ENCODE measurements around the gene ZNF827. TPM values are rescaled to one million over a fixed set of nuclear protein-coding genes. Genes with fewer than 3 reads are reported as not detected.

The ZNF827 gene
- total and polyA plus RNA-seq, 2 of the 13 experiments (the other 11 are each of a cell fraction or from before 2014, with no cell fraction given) = 2.8 TPM

- 95% methylated on average over 2 of the region's 2 CpGs for WGBS (ENCODE audit: low lambda C conversion rate)
- BruUV-seq (replicated peaks) = no TSS peak
- intact Hi-C loops (cut with micrococcal nuclease; ENCODE audit: unreplicated experiment) = no loop called here
Measured at GRCh38 chr4:145772347-145772746, 166.3 kb downstream of the ZNF827 start.

GRCh38 chr4:145770124-145770523 is 168.5 kb downstream of the ZNF827 start:
- in situ Hi-C loops (cut with HindIII; ENCODE audit: extremely low pct_ligation_motif_present, low pct_unique_long_range_greater_than_20kb) (no loop called here), intact Hi-C loops (cut with micrococcal nuclease; ENCODE audit: unreplicated experiment) (no loop called here)
- Histone ChIP-seq H3K27ac (ENCODE audit: extremely low read length, insufficient read depth, low read length) (no peak overlapping the region), H3K27me3 (ENCODE audit: control insufficient read depth in 1 of 2, insufficient read depth in 2 of 2, low read length in 2 of 2) (no peaks in the 10 kb centered on the region; a peak in 1 of 5 replicates), H3K4me1 (ENCODE audit: insufficient read depth, low read length) (no peaks in the 10 kb centered on the region), H3K4me3 (replicated peaks in 1 of 3; ENCODE audit: insufficient read depth in 1 of 3, low read depth in 2 of 3, low read length in 3 of 3) (no peak overlapping the region), H3K9me3 (ENCODE audit: low read length) (no peaks in the 10 kb centered on the region), H3K4me2 (ENCODE audit: low read depth, low read length) (no peak overlapping the region), H4K20me1 (ENCODE audit: insufficient read depth, low read length) (no peaks in the 10 kb centered on the region), H3K36me3 (replicated peaks in 1 of 2; ENCODE audit: control insufficient read depth in 1 of 2, insufficient read depth in 2 of 2, low read length in 2 of 2) (peaks cover 7 to 32% of the 10 kb centered on the region in 2 experiments; a peak in 3 of 5 replicates), H3K79me2 (ENCODE audit: insufficient read depth, low read length) (no peaks in the 10 kb centered on the region), H3K9ac (ENCODE audit: insufficient read depth, low read depth, low read length) (no peak overlapping the region), H2AFZ (ENCODE audit: low read length) (no peak overlapping the region)
- BruUV-seq (replicated peaks) = no TSS peak
- ChIA-PET CTCF (ENCODE audit: low intra/inter-chr PET ratio, low total read pairs) (no interaction called here), POLR2A (no interaction called here)
- FAIRE-seq (no peak), ATAC-seq (no peak), DNase-seq (ENCODE audit: low spot score) (no peak)
- 96% methylated on average over 4 of the region's 4 CpGs for WGBS (ENCODE audit: low lambda C conversion rate)
- no peak for TF ChIP-seq ZNF841 (CRISPR knock-in tag; IDR thresholded peaks at IDR 0.05; ENCODE audit: borderline replicate concordance)
- TF ChIP-seq ETV6 (CRISPR knock-in tag; conservative IDR thresholded peaks at IDR 0.05) = no peak
- no peak for TF ChIP-seq SAP130 (CRISPR knock-in tag; IDR thresholded peaks at IDR 0.05; ENCODE audit: low read depth)
- no peak for TF ChIP-seq ARID3A (IDR thresholded peaks at IDR 0.05; ENCODE audit: low read depth, low read length)
- no peak for TF ChIP-seq XBP1 (CRISPR knock-in tag; IDR thresholded peaks at IDR 0.05)
- no peak for TF ChIP-seq CSRNP2 (CRISPR knock-in tag; conservative IDR thresholded peaks at IDR 0.05; ENCODE audit: low read depth)
- TF ChIP-seq ZNF33A (CRISPR knock-in tag; IDR thresholded peaks at IDR 0.05; ENCODE audit: borderline replicate concordance) = no peak
- TF ChIP-seq MAFG (CRISPR knock-in tag; IDR thresholded peaks at IDR 0.05) = no peak
- no peak for TF ChIP-seq ESRRA (CRISPR knock-in tag; IDR thresholded peaks at IDR 0.05; ENCODE audit: low read depth)
- no peak for TF ChIP-seq ZNF564 (CRISPR knock-in tag; IDR thresholded peaks at IDR 0.05)
- TF ChIP-seq HDAC2 (CRISPR knock-in tag; IDR thresholded peaks at IDR 0.05) = no peak

More at GRCh38 chr4:145772347-145772746, 166.3 kb downstream of the ZNF827 start:
- H3K4me3 ChIP-seq (replicated peaks in 1 of 3; ENCODE audit: insufficient read depth in 1 of 3, low read depth in 2 of 3, low read length in 3 of 3) = no peak overlapping the region
- H3K4me1 ChIP-seq (ENCODE audit: insufficient read depth, low read length) = no peaks in the 10 kb centered on the region
- no peak for FAIRE-seq
- H3K27me3 ChIP-seq (ENCODE audit: control insufficient read depth in 1 of 2, insufficient read depth in 2 of 2, low read length in 2 of 2) = no peaks in the 10 kb centered on the region
- H3K9me3 ChIP-seq (ENCODE audit: low read length) = no peaks in the 10 kb centered on the region
- no peaks in the 10 kb centered on the region for H3K79me2 ChIP-seq (ENCODE audit: insufficient read depth, low read length)
- no peak for DNase-seq (ENCODE audit: low spot score)
- no peak overlapping the region for H3K4me2 ChIP-seq (ENCODE audit: low read depth, low read length)
- no peak overlapping the region for H3K27ac ChIP-seq (ENCODE audit: extremely low read length, insufficient read depth, low read length)
- H2AFZ ChIP-seq (ENCODE audit: low read length) = no peak overlapping the region
- ChIA-PET CTCF (ENCODE audit: low intra/inter-chr PET ratio, low total read pairs) (no interaction called here), POLR2A (no interaction called here)
- H3K36me3 ChIP-seq (replicated peaks in 1 of 2; ENCODE audit: control insufficient read depth in 1 of 2, insufficient read depth in 2 of 2, low read length in 2 of 2) = peaks cover 8 to 34% of the 10 kb centered on the region in 2 experiments; a peak in 4 of 5 replicates
- no peak for TF ChIP-seq MAF1 (CRISPR knock-in tag; IDR thresholded peaks at IDR 0.05; ENCODE audit: borderline replicate concordance)
- no peak for TF ChIP-seq ZNF710 (CRISPR knock-in tag; IDR thresholded peaks at IDR 0.05; ENCODE audit: borderline replicate concordance)
- in situ Hi-C loops (cut with HindIII; ENCODE audit: extremely low pct_ligation_motif_present, low pct_unique_long_range_greater_than_20kb) = no loop called here
- no peak overlapping the region for H3K9ac ChIP-seq (ENCODE audit: insufficient read depth, low read depth, low read length)
- no peak for ATAC-seq
- no peaks in the 10 kb centered on the region for H4K20me1 ChIP-seq (ENCODE audit: insufficient read depth, low read length)

All from HepG2 (cell line).